NCI-H748 (cell line): ENCODE measurements around the gene ADAMTS12.
A peak's percentile ranks its signal among the peaks of the same experiment; 100 is the strongest.

Experiments used
- DNase-seq: peaks from one replicate; lab custom pipeline; 2025; ENCODE audit not compliant: unreplicated experiment; lab: John Stamatoyannopoulos, UW

The ADAMTS12 gene

GRCh38 chr5:33843579-33843978 lies 48.2 kb downstream of the ADAMTS12 start:
- DNase-seq, result no peak

DNA sequence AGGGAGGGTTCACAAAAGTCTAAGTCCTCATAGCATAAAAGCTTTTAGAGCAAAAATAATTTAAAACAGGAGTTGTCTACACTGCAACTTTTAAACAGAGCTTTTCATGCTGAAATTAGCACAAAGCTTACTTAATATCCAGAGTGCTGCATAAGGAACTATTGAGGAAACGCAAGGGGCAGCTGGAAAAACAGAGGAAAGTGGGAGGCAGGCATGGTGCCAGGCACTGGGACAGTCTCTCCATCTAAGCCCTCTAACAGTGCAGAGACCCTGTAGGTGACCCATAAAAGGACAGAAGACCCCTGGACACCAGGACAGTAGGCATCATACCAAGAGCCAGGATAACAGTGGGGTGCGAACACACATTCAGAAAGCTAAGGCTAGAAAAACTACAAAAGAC lies 49.3 kb downstream of the ADAMTS12 start:
- DNase-seq, result no peak

GRCh38 chr5:33841891-33842290 lies 49.9 kb downstream of the ADAMTS12 start:
- no peak for DNase-seq

- no peak for DNase-seq
Measured at GRCh38 chr5:33840927-33841547, 50.8 kb downstream of the ADAMTS12 start.

DNA sequence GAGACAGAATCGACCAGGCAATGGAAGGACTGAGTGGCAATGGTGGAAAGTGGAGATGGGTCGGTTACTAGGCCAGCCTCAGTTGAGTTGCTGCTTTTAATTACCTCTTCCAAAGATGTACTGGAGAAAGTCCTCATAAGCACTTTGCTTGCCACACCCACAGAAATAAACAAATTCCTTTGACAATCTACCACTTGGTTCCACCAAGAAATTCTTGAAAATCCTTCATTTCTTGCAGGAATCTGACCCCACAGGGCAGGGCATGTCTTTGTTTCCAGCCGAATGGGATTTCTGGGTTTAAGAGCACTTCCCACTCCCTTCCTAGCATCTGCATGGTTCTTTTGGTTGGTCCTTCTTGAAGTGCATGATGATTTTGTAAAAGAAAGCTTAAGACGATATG lies 54.5 kb downstream of the ADAMTS12 start:
- no peak for DNase-seq

GRCh38 chr5:33834334-33834733 lies 57.5 kb downstream of the ADAMTS12 start:
- no peak for DNase-seq

- no peak for DNase-seq
Measured at GRCh38 chr5:33833237-33833575, 58.6 kb downstream of the ADAMTS12 start.

GRCh38 chr5:33832404-33833236 lies 59.2 kb downstream of the ADAMTS12 start:
- DNase-seq, result no peak

GRCh38 chr5:33831041-33831440 lies 60.7 kb downstream of the ADAMTS12 start:
- no peak for DNase-seq

- DNase-seq, result no peak
Measured at GRCh38 chr5:33829430-33829829, 62.4 kb downstream of the ADAMTS12 start.

DNA sequence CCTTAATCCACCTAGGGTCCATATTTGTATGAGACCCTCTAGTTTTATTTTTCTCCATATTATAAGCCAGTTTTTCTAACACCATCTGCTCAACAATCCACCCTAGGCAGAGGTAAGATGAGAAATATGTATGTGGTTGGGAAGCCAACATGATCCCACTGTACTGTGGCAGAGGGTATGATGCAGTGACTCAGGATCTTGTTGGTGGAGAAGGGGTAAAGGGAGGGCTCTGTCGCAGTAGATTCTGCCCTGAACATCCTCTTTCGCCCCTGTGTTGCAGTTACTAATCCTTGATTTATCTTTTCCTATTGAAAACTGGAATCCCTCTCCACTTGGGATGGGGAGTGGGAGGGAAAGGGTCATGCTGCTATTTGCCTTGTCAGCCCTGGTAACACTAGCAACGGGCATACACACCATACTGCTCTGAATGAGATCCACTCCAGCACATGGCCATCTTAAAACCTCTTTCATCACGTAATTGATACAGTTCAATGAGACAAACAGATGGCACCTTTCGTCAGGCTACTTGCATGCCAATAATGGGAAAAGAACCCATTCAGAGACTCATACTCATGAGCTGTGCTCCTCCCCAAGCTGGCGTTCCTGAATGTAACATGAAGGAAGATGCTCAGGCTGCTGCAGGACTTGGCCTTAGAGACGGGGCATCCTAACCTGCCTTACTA lies 63.0 kb downstream of the ADAMTS12 start:
- DNase-seq, result peak; percentile 39

DNA sequence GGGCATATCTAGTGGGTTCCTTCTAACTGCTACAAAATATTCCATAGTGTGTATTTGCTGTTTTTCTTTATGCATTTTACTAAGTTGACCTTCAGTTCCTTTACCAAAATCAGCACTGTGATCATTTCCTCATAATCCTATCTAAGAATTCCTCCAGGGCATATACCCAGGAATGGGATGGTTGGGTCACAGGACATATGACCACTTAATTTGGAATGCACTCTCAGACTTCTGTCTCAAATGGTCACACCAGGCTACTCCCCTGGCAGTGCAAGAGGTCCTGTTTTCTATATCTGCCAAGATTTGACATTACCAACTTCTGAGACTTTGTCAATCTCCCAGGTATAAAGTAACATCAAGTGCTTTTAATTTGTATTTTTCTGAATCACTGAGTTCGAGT lies 63.9 kb downstream of the ADAMTS12 start:
- no peak for DNase-seq

DNA sequence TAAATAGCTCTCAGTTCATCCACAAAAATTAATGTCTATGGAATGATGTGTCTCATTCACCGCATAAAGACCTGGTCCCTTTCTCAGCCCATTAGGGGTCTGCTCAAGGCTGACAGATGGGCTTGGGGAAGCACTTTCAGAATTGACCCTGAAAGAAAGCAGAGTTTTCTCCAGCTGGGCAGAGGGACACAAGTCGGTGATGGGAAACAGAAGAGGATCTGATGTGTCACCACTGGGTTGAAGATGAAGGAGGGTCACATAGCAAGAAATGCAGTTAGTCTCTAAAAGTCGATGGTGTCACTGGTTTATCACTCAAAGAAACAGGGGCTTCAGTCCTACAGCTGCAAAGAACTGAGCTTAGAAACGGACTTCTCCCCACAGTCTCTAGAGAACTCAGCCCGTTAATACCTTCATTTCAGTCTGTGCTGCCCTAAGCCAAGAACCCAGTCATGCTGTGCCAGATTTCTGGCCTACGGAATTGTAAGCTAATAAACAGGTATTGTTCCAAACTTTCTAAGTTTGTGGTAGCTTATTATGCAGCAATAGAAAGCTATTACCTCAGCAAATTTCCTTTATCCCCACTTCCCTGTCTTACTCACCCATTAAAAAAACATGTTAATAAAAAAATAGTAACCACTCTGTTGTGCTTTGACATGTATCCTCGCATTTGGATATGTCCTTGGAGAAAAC lies 64.6 kb downstream of the ADAMTS12 start:
- no peak for DNase-seq

- DNase-seq, result no peak
Measured at GRCh38 chr5:33824516-33825195, 67.1 kb downstream of the ADAMTS12 start.

DNA sequence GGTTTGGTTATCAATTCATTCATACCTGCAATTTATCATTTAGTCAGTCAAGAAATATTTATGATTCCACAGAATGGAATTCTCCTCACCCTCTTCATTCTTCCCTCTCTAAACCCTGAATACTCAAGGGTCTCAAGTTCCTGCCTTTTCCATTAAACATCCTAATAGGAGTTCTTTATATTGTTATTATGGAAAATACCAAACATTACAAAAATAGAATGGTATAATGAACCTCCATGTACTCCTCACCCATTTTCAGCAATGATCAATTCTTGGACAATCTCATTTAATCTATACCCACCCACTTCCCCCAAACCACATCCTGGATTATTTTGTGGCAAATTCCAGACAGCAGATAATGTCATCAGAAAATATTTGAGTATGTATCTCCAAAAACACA lies 74.5 kb downstream of the ADAMTS12 start:
- DNase-seq, result no peak

GRCh38 chr5:33816791-33817190 lies 75.0 kb downstream of the ADAMTS12 start:
- DNase-seq, result peak; percentile 41

GRCh38 chr5:33812746-33813145 lies 79.0 kb downstream of the ADAMTS12 start:
- DNase-seq, result no peak

DNA sequence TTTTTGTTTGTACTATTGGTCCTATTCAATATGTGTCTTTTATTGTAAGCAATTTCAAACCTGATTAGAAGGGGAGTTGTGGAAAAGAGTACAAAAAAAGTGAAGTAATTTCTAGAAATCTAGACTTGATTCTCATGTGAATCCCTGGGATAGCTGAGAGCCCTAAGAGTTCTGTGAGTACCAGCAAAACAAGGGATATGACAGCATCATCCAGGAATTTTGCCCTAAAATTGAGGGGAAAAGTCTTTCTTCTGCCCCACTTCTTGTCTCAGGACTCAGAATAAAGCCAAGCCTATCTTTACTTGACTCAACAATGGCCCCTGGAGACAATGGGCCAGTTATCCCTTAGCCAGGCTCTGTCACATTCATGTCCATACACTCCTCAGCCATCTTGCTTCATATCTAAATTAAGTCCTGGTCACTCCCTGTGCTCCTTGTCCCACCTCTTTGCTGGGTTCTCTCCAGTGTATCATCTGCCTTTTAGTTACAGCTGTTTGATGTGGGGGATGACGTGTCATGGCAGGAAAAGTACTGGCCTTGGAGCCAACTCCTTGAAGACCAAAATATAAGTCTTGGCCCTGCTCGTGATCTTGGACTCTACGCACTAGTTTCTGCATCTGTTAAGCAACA lies 81.2 kb downstream of the ADAMTS12 start:
- no peak for DNase-seq

- DNase-seq, result no peak
Measured at GRCh38 chr5:33809936-33810335, 81.9 kb downstream of the ADAMTS12 start.

DNA sequence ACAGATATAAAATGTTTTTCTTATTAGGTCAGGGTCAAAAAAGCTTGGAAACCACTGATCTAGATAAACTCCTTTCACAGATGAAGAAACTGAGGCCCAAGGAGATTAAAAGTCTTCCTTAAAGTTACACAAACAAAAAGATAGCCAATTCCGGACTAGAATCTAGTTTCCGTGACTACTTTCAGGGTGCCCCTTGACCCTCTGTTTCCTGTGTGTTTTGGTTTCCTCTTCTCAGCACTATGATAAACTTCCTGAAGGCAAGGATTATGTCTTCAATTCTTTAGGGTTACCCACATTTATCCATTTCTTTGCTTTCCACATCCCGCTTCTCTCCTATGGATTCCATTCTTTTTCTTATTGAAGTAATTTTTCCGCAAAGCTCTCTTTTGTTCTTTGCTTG lies 83.1 kb downstream of the ADAMTS12 start:
- no peak for DNase-seq

DNA sequence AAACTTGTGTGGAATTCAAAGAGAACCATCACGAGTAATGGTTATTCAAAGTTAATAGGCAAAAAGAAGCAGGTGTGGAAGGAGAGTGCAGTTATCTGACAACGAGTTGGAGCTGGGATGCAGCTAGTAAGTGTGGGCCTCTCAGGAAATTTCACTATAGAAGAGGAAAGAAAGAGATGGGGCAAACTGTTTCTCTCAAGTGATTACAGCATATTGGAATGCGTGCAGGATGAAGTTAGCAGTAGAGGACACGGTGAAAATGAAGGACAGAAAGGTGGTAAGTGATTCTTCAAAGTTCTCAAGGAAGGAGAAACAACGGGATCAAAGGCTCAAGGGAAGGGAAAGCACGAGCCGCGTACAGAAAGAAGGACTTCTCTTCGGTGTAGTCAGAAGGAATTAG lies 84.0 kb downstream of the ADAMTS12 start:
- DNase-seq, result no peak
